Liver (tissue), 2 donors: Measurements from ENCODE around the gene MPPED2.

Experiments
- CTCF ChIP-seq: fragments of 150-350 bp; IDR thresholded peaks from 2 replicates; pipeline ENCODE4 v1.5.1; 2017; ENCODE audit warnings: improper control_type of control experiment, low read depth, low read length; ENCODE audit not compliant: missing input control
- MAX ChIP-seq: IDR thresholded peaks from 2 replicates; pipeline ENCODE4 v1.6.1; 2016; ENCODE audit warnings: antibody characterized with exemption
- donor health status: healthy.

- TF ChIP-seq CTCF (no peak), MAX (no peak)
Observed at GRCh38 chr11:30452114-30452513, 134.0 kb downstream of the MPPED2 start.
